RWPE1 (cell line): ENCODE data around the gene IBTK.

ENCODE experiments used
- CTCF ChIA-PET: fragments of 350-600 bp; sonication (Branson Sonifier 250); formaldehyde crosslinking; extraction: SDS; loops from one replicate; lab custom pipeline; 2021; lab: Yijun Ruan, JAX
- POLR2A ChIA-PET: fragments of 400-600 bp; formaldehyde crosslinking; extraction: SDS; loops from one replicate; lab custom pipeline; 2020; ENCODE audit warnings: antibody characterized with exemption; ENCODE audit not compliant: low non-redundant PET; lab: Yijun Ruan, JAX
- DNase-seq: peaks from one replicate; pipeline ENCODE4 v3.0.0; 2012; ENCODE audit warnings: low spot score
- H3K27ac ChIP-seq: fragments of 450-650 bp; 2 replicates; pipeline ENCODE4 v1.5.1; 2017
- TF ChIP-seq, protein P1 (sequence below): fragments of 450-650 bp; conservative IDR thresholded peaks from 2 replicates; pipeline ENCODE4 v1.5.1; 2017; ENCODE audit warnings: low read depth, mild to moderate bottlenecking

Gene IBTK

DNA sequence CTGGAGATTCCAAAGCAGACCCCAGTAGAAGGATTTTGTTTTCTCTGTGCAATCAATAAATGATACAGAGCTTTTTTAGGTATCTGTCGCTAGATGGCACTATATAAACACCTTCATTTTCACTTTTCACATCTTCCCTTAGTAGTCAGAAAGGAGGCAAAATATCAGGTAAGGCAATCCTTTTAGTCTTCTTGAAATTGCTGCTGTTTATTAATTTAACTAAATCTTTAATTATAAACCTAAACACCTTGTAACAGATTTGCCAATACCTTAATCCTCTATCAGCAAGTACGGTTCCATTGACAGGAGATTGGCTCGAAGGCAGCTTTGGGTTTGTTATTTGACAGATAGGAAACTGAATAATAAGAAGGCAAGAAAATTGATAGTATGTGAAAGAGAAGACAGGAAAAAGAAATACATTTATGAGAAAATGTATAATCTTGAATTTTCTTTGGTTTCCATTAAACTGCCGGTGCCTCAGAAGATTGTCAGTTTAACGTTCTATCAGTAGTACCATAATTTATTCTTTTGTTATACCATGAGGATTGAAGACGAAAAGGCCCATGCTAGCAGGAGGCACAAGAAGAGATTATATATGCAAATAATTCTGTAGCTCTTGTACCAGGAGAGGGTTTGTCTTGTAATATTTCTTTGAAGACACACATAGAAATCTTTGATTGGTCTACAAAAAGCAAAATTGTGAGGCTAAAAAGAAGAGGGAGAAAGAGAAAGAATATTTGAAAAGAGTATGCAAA, 23.5 kb upstream of the IBTK start:
- no peak overlapping the region for H3K27ac ChIP-seq
- TF ChIP-seq, protein P1, sequence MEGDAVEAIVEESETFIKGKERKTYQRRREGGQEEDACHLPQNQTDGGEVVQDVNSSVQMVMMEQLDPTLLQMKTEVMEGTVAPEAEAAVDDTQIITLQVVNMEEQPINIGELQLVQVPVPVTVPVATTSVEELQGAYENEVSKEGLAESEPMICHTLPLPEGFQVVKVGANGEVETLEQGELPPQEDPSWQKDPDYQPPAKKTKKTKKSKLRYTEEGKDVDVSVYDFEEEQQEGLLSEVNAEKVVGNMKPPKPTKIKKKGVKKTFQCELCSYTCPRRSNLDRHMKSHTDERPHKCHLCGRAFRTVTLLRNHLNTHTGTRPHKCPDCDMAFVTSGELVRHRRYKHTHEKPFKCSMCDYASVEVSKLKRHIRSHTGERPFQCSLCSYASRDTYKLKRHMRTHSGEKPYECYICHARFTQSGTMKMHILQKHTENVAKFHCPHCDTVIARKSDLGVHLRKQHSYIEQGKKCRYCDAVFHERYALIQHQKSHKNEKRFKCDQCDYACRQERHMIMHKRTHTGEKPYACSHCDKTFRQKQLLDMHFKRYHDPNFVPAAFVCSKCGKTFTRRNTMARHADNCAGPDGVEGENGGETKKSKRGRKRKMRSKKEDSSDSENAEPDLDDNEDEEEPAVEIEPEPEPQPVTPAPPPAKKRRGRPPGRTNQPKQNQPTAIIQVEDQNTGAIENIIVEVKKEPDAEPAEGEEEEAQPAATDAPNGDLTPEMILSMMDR = peak; percentile 72
- DNase-seq = peak; percentile 64
- ChIA-PET CTCF (interaction anchor here (0.6 to 2.4 kb wide), 13 partner anchors 10 to 1291 kb away, joined by 3 to 9 read pairs (median 4); partner anchors contain the start of gene TPBG), POLR2A (no interaction called here)

DNA sequence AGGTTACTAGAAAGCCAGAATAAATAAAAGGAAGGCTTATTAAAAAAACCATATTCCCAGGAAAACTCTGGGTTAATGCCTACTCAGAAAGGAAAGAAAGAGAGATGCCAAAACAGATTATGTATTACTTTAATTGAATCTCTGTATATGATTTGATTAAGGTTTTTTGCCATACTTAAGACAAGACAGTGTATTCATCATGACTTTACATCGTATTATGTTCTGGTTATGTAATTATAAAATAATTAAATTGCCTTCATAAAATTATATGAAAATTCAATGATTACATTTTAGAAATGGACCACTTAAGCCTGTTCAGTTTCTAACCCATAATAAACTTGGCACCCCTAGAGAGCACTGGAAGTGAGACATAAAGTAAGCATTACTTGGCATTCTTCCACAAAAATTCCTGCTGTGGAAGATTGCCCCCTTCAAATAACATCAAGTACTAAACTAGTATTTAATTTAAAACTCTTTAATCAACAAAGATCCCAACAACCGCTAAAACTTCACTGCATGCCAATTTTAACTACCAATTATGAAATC, 20.8 kb upstream of the IBTK start:
- ChIA-PET CTCF (interaction anchor here (0.6 kb wide), 2 partner anchors 16 to 692 kb away, joined by 3 read pairs; no protein-coding TSS in a partner anchor), POLR2A (interaction anchor here (0.7 kb wide), 1 partner anchor 776 kb away, joined by 4 read pairs; no protein-coding TSS in a partner anchor)
- no peak for DNase-seq
- TF ChIP-seq, protein P1 = no peak
- H3K27ac ChIP-seq = no peak overlapping the region

DNA sequence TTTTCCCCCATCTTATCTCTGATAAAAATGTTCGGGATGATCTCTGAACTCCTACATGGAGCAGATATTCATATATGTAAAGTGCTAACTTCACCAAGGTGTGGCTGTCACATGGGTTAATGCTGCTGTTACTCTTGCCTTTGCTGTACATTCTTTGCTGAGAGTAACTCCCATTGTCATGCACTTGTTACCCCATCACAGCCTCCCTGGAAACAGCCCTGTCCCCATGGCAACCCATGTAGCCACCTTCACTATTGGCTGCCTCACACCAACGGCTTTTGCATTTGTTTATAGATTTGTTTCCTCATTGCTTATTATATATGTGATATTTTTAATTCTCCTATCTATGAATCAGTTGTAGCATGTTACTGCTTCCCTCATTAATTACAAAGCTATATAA, 17.3 kb upstream of the IBTK start:
- DNase-seq = no peak
- TF ChIP-seq, protein P1 = no peak
- H3K27ac ChIP-seq = no peak overlapping the region
- ChIA-PET POLR2A (no interaction called here), CTCF (no interaction called here)

DNA sequence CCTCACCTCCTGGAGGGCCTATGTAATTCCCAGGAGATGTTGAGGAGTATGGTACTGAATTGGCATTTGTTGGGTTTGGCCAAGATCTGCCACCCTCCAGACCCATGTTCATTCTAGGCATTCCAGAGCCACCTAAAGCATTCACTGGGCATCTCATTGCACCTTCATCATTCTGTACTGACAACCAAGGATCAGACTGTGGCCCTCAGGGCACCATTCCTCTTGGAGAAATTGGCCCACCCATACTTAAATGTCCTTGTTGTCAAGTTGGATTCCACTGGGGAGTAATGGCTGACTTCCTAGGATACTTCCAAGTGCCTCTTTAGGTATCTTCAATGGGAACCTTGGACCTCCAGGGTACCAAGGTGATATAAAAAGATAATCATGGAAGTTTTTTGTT, 16.8 kb upstream of the IBTK start:
- no peak overlapping the region for H3K27ac ChIP-seq
- ChIA-PET POLR2A (no interaction called here), CTCF (no interaction called here)
- no peak for DNase-seq
- TF ChIP-seq, protein P1 = no peak

DNA sequence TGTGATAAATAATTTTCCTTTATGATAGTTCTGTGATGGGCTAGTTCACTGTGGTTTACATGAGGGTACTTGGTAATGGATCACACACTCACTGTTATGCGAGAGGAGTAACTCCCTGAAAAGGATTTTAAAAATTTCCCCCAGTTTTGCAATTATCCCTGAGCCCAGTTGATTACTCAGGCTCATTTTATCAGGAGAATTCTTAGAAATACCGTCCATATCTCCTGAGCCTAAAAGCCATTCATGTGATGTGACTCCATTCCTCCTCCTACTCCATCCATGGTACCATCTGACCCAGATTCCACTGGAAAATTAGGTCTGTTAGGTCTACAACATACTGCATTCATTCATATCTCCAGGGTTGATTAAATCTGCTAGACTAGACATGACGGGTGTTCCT, 16.4 kb upstream of the IBTK start:
- DNase-seq = no peak
- no peak overlapping the region for H3K27ac ChIP-seq
- ChIA-PET CTCF (no interaction called here), POLR2A (no interaction called here)
- TF ChIP-seq, protein P1 = no peak

DNA sequence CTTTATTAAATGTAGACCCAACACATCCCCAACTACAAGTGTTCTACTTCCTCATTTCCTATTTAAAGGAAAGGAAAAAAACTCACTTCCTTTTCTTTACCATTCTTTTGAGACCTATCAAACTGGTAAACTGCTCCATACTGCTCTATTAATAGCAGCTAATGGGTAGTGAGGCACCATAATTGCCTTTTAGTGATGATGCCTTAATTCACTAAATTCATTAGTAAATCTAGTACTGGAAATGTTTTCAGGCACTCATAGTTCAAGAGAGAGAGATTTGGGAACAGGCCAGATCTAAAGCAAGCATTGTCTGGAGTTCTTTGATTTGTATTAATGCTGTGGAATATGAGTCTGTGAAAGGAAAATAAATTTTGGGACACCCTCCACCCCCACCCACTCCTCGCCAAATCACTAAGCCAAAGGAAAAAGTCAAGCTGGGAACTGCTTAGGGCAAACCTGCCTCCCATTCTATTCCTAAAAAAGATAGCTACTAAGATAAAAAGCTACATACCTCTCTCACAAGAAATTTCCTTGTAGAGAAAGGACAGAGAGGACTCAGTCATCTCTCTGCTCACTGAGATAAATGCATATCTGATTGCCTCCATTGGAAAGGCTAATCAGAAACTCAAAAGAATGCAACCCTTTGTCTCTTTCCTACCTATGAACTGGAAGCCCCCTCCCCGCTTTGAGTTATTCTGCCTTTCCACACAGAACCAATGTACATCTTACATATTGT, 13.6 kb upstream of the IBTK start:
- DNase-seq = no peak
- POLR2A ChIA-PET = no interaction called here
- CTCF ChIA-PET = interaction anchor here (0.7 to 0.8 kb wide), 2 partner anchors 10 to 104 kb away, joined by 3 to 7 read pairs; no protein-coding TSS in a partner anchor
- H3K27ac ChIP-seq = no peak overlapping the region
- TF ChIP-seq, protein P1 = no peak
